HepG2 (cell line): Measurements from ENCODE around the gene PGC. TPM values are rescaled to one million over a fixed set of nuclear protein-coding genes. Genes with fewer than 3 reads are reported as not detected.
A peak's percentile ranks its signal among the peaks of the same experiment; 100 is the strongest.

Experiments used
- GATAD1 ChIP-seq: IDR thresholded peaks from 2 replicates; pipeline ENCODE4 v1.6.1; 2016; ENCODE audit warnings: missing genetic modification reagents, missing compliant biosample characterization
- GLI4 ChIP-seq: sonication (generic); formaldehyde crosslinking; IDR thresholded peaks from 2 replicates; pipeline ENCODE4 v1.5.1; 2020; ENCODE audit warnings: missing genetic modification reagents, mild to moderate bottlenecking, moderate library complexity, borderline replicate concordance
- HMG20A ChIP-seq: IDR thresholded peaks from 2 replicates; pipeline ENCODE4 v1.6.1; 2016; ENCODE audit warnings: borderline replicate concordance
- KMT2B ChIP-seq: IDR thresholded peaks from 2 replicates; pipeline ENCODE4 v1.6.1; 2016; ENCODE audit warnings: missing genetic modification reagents, missing compliant biosample characterization
- NCOA5 ChIP-seq: sonication (generic); formaldehyde crosslinking; IDR thresholded peaks from 2 replicates; pipeline ENCODE4 v1.4.0; 2020; ENCODE audit warnings: missing genetic modification reagents
- RBAK ChIP-seq: sonication (generic); formaldehyde crosslinking; IDR thresholded peaks from 2 replicates; pipeline ENCODE4 v1.5.1; 2020; ENCODE audit warnings: mild to moderate bottlenecking, missing genetic modification reagents
- SP4 ChIP-seq: sonication (generic); formaldehyde crosslinking; IDR thresholded peaks from 2 replicates; pipeline ENCODE4 v1.8.1; 2023; ENCODE audit warnings: mild to moderate bottlenecking, missing genetic modification reagents
- SSRP1 ChIP-seq: IDR thresholded peaks from 2 replicates; pipeline ENCODE4 v1.6.1; 2016; ENCODE audit warnings: control low read depth
- TAF1 ChIP-seq: sonication (generic); formaldehyde crosslinking; IDR thresholded peaks from 2 replicates; pipeline ENCODE4 v1.4.0; 2020; ENCODE audit warnings: missing genetic modification reagents
- WIZ ChIP-seq: sonication (generic); formaldehyde crosslinking; IDR thresholded peaks from 2 replicates; pipeline ENCODE4 v1.5.1; 2020; ENCODE audit warnings: mild to moderate bottlenecking, missing genetic modification reagents
- ZBTB1 ChIP-seq: sonication (generic); formaldehyde crosslinking; IDR thresholded peaks from 2 replicates; pipeline ENCODE4 v1.4.0; 2020; ENCODE audit warnings: missing genetic modification reagents, borderline replicate concordance
- ZBTB40 ChIP-seq, 2 experiments: fragments of 450-650 bp in 1 of 2; sonication (generic) in 1 of 2; formaldehyde crosslinking in 1 of 2; IDR thresholded peaks; 2 replicates each; pipeline versions ENCODE4 v1.6.1 to v1.8.0; 2016 to 2022; ENCODE audit warnings: antibody characterized with exemption in 1 of 2, mild to moderate bottlenecking in 1 of 2, missing genetic modification reagents in 1 of 2
- ZFP37 ChIP-seq: sonication (generic); formaldehyde crosslinking; IDR thresholded peaks from 2 replicates; pipeline ENCODE4 v1.4.0; 2020; ENCODE audit warnings: missing genetic modification reagents, borderline replicate concordance
- ZNF20 ChIP-seq: sonication (generic); formaldehyde crosslinking; IDR thresholded peaks from 2 replicates; pipeline ENCODE4 v1.4.0; 2020; ENCODE audit warnings: mild to moderate bottlenecking, moderate library complexity, missing genetic modification reagents
- ZNF30 ChIP-seq: sonication (generic); formaldehyde crosslinking; IDR thresholded peaks from 2 replicates; pipeline ENCODE4 v1.5.0; 2020; ENCODE audit warnings: mild to moderate bottlenecking, missing genetic modification reagents
- ZNF350 ChIP-seq: sonication (generic); formaldehyde crosslinking; IDR thresholded peaks from 2 replicates; pipeline ENCODE4 v1.4.0; 2020; ENCODE audit warnings: mild to moderate bottlenecking, low read depth, missing genetic modification reagents, borderline replicate concordance
- ZNF546 ChIP-seq: sonication (generic); formaldehyde crosslinking; conservative IDR thresholded peaks from 2 replicates; pipeline ENCODE4 v1.8.1; 2023; ENCODE audit warnings: mild to moderate bottlenecking, missing genetic modification reagents
- ZNF747 ChIP-seq: sonication (generic); formaldehyde crosslinking; IDR thresholded peaks from 2 replicates; pipeline ENCODE4 v1.8.1; 2023; ENCODE audit warnings: missing genetic modification reagents, mild to moderate bottlenecking, borderline replicate concordance
- ZNF766 ChIP-seq: sonication (generic); formaldehyde crosslinking; IDR thresholded peaks from 2 replicates; pipeline ENCODE4 v1.5.0; 2020; ENCODE audit warnings: missing genetic modification reagents, borderline replicate concordance
- ZSCAN20 ChIP-seq: sonication (generic); formaldehyde crosslinking; IDR thresholded peaks from 2 replicates; pipeline ENCODE4 v1.4.0; 2020; ENCODE audit warnings: missing genetic modification reagents, mild to moderate bottlenecking, borderline replicate concordance
- polyA plus RNA-seq, 8 experiments: library from polyadenylated mRNA; depleted of rRNA in 3 of 8; stranded (reverse) in 7 of 8; unstranded in 1 of 8; fragments of >200 nt; fragmentation: Illumina TruSeq in 4 of 8; extraction: Trizol in 4 of 8; gene quantifications; 2 replicates each; pipeline versions ENCODE4 v1.2.1 to v1.2.3, GENCODE V29; 2011 to 2016; ENCODE audit warnings: low read depth in 4 of 8, missing spikeins in 1 of 8, mixed read lengths in 1 of 8; ENCODE audit not compliant: insufficient read depth in 1 of 8
- total RNA-seq, 5 experiments: library from RNA; depleted of rRNA; stranded (reverse); fragments of >200 nt; fragmentation: Illumina TruSeq; extraction: Trizol; gene quantifications; 2 replicates each; pipeline ENCODE4 v1.2.3, GENCODE V29; 2016; ENCODE audit warnings: low read depth in 1 of 5

The PGC gene
- total and polyA plus RNA-seq, 2 of the 13 experiments (the other 11 are each of a cell fraction or from before 2014, with no cell fraction given): 426 to 502 TPM

DNA sequence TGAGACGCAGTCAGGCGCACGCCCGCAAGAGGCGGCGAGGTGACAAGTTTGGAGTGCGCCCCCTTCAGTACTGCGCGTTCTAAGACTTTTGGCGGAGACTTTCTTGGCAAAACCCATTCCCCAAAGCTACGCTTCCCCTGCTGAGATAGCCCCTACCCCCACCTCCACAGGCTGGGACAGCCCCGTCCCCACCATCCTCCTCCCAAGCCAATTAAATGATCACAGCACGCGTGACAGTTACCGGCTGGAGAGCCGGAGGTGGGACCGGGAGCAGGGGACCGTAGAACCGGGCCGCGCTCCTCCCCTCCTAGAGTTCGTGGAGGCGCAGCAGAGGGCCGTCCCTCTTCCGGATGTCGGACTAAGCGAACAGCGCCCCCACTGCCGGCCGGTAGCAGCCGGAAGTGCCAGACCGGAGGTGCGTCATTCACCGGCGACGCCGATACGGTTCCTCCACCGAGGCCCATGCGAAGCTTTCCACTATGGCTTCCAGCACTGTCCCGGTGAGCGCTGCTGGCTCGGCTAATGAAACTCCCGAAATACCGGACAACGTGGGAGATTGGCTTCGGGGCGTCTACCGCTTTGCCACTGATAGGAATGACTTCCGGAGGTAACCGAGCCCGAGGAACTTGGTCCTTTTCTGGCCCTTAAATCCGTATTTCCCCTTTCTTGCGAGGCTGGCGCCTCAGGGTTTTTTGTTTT lies 40.2 kb upstream of the PGC start, which contains the start of gene TOMM6 (continued):
- TF ChIP-seq ZBTB40 (IDR thresholded peaks at IDR 0.05): peak; percentile 85
- TF ChIP-seq ZBTB40 (CRISPR knock-in tag; IDR thresholded peaks at IDR 0.05): peak; percentile 79; the same call in 1 of the 2 replicates
- TF ChIP-seq ZNF20 (CRISPR knock-in tag): no peak
- TF ChIP-seq ZFP37 (CRISPR knock-in tag): 0 out of 2 replicates have a peak, but pooled peaks have one; percentile 28
- TF ChIP-seq ZNF546 (CRISPR knock-in tag): no peak
- TF ChIP-seq ZNF747 (CRISPR knock-in tag): peak; percentile 94
- 0 out of 2 replicates have a peak, but pooled peaks have one; percentile 29 for TF ChIP-seq ZBTB1 (CRISPR knock-in tag)
- TF ChIP-seq ZNF766 (CRISPR knock-in tag): peak; percentile 94; the same call in 1 of the 2 replicates
- no peak for TF ChIP-seq ZNF30 (CRISPR knock-in tag)
- peak; percentile 29; the same call in 1 of the 2 replicates for TF ChIP-seq WIZ (CRISPR knock-in tag)
- no peak; the same call in 1 of the 2 replicates for TF ChIP-seq SSRP1 (CRISPR knock-in tag)
- no peak for TF ChIP-seq GLI4 (CRISPR knock-in tag)
- peak; percentile 88 for TF ChIP-seq SP4
- TF ChIP-seq GATAD1 (CRISPR knock-in tag): peak; percentile 99
- TF ChIP-seq RBAK: 0 out of 2 replicates have a peak, but pooled peaks have one; percentile 48
- peak; percentile 95 for TF ChIP-seq ZNF350
- TF ChIP-seq ZSCAN20 (CRISPR knock-in tag): no peak
- peak; percentile 98 for TF ChIP-seq KMT2B (CRISPR knock-in tag)
- TF ChIP-seq HMG20A (CRISPR knock-in tag): no peak
- peak; percentile 87; the same call in 1 of the 2 replicates for TF ChIP-seq NCOA5 (CRISPR knock-in tag)
- TF ChIP-seq TAF1 (CRISPR knock-in tag): peak; percentile 96
